Pulmonary artery endothelial cell (primary cell): Measurements from ENCODE around the gene HECTD2. TPM values are rescaled to one million over a fixed set of nuclear protein-coding genes. Genes with fewer than 3 reads are reported as not detected.
"Not testable (repeated sequence)": the region's sequence is repeated elsewhere in the genome, so short reads cannot be mapped to it uniquely, and the experiment has no call there.

ENCODE experiments used
- DNase-seq: peaks from one replicate; pipeline ENCODE4 v3.0.0-alpha.2; 2011; ENCODE audit warnings: low read depth, low spot score
- total RNA-seq: library from RNA; depleted of rRNA; stranded (reverse); fragments of >200 nt; gene quantifications from 2 replicates; pipeline ENCODE4 v1.2.3, GENCODE V29; 2014

Gene HECTD2
- total RNA-seq, 1 donor from 2014 or later = 3.4 TPM

DNA sequence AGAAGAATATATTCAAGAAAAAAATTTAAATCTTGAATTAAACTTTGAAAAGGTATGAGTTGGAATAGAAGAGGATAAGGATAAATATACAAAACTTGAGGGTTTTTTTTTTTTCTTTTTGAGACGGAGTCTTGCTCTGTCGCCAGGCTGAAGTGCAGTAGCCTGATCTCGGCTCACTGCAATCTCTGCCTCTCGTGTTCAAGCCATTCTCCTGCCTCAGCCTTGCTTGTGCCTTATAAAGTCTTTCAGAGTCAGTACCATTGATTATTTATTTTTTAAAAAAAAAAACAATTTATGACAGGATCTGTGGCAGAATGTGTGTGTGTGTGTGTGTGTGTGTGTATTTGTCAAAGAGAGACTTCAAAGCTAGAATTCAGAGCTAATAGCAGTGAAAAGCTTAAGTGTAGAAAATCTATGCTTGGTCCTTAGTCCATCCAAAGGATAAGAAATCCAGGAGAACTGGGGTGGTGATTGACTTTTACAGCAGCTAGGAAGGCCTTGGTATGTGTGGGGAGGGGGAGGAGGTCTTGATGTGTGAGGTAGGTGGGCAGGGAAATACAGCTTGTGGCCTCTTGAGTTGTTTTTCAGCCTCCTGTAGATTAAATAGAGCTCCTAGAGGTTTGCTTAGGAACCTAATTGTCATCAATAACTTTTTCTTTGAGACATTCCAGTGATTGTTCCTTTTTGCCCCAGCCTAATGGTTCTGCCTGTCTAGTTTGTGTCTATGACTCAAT is 2.4 kb downstream of the HECTD2 start:
- DNase-seq = no peak

GRCh38 chr10:91415816-91416215 is 5.7 kb downstream of the HECTD2 start:
- no peak for DNase-seq

- no peak for DNase-seq
Observed at GRCh38 chr10:91416339-91416855, 6.3 kb downstream of the HECTD2 start.

- no peak for DNase-seq
Observed at GRCh38 chr10:91418416-91418815, 8.3 kb downstream of the HECTD2 start.

DNA sequence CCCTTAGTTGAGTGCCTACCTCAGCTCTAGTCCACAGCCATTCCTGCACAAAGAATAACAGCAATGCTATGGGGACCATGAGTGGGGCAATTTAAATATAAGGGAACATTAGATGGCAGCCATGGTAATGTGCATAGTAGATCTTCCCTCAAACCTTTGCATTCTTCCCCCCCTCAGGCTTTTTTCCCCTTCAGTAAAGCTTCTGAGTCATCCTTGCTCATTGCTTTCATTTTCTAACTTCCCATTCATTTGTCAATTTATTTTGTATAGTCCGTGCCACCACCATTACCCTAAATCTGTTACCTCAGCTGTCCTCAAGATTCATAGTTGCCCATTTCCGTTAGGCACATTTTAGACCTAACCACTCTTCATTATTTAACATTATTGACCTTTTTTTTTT is 10.7 kb downstream of the HECTD2 start:
- DNase-seq = no peak

GRCh38 chr10:91422915-91423314 is 12.8 kb downstream of the HECTD2 start:
- no peak for DNase-seq

GRCh38 chr10:91424016-91424415 is 13.9 kb downstream of the HECTD2 start:
- no peak for DNase-seq

GRCh38 chr10:91432175-91432574 is 22.0 kb downstream of the HECTD2 start:
- no peak for DNase-seq

DNA sequence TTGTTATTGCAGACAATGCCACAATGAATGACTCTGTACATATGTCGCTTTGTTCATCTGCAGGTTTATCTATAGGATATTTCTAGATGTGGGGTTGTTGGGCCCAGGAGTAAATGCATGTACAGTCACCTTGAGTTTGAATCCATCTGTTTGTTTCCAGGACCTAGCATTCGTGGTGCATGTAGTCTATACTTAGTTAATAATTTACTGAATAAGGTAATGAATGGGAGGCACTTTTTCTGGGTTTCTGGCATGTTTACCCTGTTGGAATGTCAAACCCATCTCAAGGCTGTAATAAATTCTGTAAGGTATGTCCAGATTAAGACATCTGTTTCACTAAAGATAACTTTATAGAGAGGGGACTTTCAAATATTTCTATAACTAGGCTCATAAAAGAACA is 23.5 kb downstream of the HECTD2 start:
- no peak for DNase-seq

GRCh38 chr10:91434041-91434440 is 23.9 kb downstream of the HECTD2 start:
- no peak for DNase-seq

- no peak for DNase-seq
Observed at GRCh38 chr10:91435241-91435640, 25.1 kb downstream of the HECTD2 start.

GRCh38 chr10:91438228-91438627 is 28.1 kb downstream of the HECTD2 start:
- DNase-seq = not testable (repeated sequence)

GRCh38 chr10:91444211-91445182 is 34.4 kb downstream of the HECTD2 start:
- DNase-seq = no peak

DNA sequence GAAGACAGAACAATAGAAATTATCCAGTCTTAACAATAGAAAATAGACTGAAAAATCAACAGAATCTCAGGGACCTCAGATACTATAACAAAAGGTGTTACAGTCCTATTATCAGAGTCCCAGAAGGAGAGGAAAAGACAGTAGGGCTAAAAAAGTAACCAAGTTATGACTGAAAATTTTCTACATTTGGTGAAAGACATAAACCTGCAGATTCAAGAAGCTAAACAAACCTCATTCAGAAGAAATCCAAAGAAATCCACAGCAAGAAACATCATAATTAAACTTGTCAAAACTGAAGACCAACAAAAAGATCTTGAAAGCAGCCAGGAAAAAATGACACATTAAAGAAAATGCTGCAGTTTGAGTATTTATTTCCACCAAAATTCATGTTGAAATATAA is 41.9 kb downstream of the HECTD2 start:
- DNase-seq = no peak

DNA sequence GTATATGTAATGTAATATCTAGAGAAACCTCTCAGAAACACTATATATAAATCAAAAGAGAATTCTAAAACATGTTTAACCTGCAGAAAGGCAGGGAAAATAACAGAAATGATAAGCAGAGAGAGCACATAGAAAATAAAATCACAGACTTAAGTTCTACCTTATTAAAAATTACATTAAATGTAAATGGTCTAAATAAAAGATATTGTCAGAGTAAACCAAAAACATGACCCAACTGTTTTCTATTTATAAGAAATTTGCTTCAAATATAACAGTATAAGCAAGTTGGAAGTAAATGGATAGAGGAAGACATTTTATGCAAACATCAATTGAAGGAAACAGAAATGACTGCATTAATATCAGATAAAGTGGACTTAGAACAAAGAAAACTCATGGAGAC is 43.4 kb downstream of the HECTD2 start:
- no peak for DNase-seq

DNA sequence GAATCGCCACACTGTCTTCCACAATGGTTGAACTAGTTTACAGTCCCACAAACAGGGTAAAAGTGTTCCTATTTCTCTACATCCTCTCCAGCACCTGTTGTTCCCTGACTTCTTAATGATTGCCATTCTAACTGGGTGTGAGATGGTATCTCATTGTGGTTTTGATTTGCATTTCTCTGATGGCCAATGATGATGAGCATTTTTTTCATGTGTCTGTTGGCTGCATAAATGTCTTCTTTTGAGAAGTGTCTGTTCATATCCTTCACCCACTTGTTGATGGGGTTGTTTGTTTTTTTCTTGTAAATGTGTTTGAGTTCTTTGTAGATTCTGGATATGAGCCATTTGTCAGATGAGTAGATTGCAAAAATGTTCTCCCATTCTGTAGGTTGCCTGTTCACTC is 45.0 kb downstream of the HECTD2 start:
- DNase-seq = not testable (repeated sequence)

DNA sequence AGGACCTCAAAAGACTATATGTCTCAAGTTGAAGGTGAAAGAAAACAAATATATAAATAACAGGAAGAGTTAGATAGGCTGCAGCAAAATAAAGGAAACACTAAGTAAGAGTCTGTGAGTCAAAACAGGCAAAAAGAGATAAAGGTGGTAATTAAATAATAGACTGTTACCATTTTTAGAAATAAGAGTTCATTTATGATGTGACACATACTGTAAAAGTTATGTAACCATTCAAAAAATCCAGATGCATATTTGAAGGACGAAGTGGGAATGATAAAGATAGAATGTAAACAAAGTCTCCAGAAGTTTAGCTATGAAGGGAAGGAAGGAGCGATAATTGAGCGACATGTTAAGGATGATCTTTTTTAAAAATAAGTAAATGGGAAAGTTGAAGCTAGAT is 50.5 kb downstream of the HECTD2 start:
- DNase-seq = no peak

GRCh38 chr10:91462423-91462822 is 52.3 kb downstream of the HECTD2 start:
- DNase-seq = no peak

- no peak for DNase-seq
Observed at GRCh38 chr10:91464500-91464899, 54.4 kb downstream of the HECTD2 start.

DNA sequence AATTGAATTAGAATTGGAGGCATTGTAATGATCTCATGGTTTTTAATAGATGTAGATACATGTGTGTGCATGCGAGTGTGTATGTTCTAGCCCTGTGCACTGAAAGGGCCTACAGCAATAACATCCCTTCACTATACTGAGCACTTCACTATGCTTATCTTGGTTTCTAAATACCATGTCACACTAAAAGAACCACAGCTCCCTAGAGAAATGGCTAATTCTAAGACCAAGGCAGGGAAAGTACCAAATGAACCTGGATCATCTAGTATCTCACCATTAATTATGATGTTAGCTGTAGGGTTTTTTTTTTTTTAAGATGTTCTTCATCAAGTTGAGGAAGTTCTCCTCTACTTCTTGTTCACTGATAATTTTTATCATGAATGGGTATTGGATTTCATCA is 55.1 kb downstream of the HECTD2 start:
- no peak for DNase-seq

- no peak for DNase-seq
Observed at GRCh38 chr10:91467114-91467513, 57.0 kb downstream of the HECTD2 start.

DNA sequence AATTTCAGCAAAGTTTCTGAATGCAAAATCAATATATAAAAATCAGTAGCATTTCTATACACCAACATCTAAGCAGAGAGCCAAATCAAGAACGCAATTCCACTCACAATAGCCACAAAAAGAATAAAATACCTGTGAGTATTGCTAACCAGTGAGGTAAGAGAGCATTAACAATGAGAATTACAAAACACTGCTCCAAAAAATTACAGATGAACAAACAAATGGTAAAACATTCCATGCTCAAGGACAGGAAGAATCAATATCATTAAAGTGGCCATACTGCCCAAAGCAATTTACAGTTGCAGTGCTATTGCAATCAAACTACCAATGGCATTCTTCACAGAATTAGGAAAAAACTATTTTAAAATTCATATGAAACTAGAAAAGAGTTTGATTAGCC is 61.5 kb downstream of the HECTD2 start:
- no peak for DNase-seq
